SK-N-SH (cell line): ENCODE measurements around the gene ZNF511. TPM values are rescaled to one million over a fixed set of nuclear protein-coding genes. Genes with fewer than 3 reads are reported as not detected.

Source experiments
- CTCF ChIA-PET: fragments of 300-600, 350-600 bp; formaldehyde crosslinking; extraction: SDS; loops from one replicate; lab custom pipeline; 2021; lab: Yijun Ruan, JAX
- POLR2A ChIA-PET: fragments of 350-600 bp; sonication (Branson Sonifier 250); formaldehyde crosslinking; extraction: SDS; loops from one replicate; lab custom pipeline; 2020; ENCODE audit warnings: antibody characterized with exemption, inconsistent platforms; lab: Yijun Ruan, JAX
- DNase-seq: peaks from one replicate; pipeline ENCODE4 v3.0.0; 2012
- H2AFZ ChIP-seq: fragments of 200-600 bp; sonication (generic); 2 replicates; pipeline ENCODE4 v1.8.1; 2016; ENCODE audit warnings: antibody characterized with exemption, mild to moderate bottlenecking, low read depth
- H3F3A ChIP-seq: fragments of 200-600 bp; sonication (generic); replicated peaks from 2 replicates; pipeline ENCODE3; 2016; ENCODE audit warnings: antibody characterized with exemption, mild to moderate bottlenecking; ENCODE audit not compliant: insufficient read depth
- H3K27ac ChIP-seq, 2 experiments: fragments of 200-500 bp in 1 of 2; fragments of 200-600 bp in 1 of 2; sonication (Bioruptor generic) in 1 of 2; sonication (generic), shearing (Covaris generic) in 1 of 2; 2 replicates each; pipeline versions ENCODE4 v1.5.1 to v1.6.1; 2014 to 2016; ENCODE audit warnings: low read depth in 2 of 2, inconsistent platforms in 1 of 2, low read length in 1 of 2, mild to moderate bottlenecking in 1 of 2, mixed read lengths in 1 of 2
- H3K27me3 ChIP-seq: fragments of 200-600 bp; sonication (generic), shearing (Covaris generic); 2 replicates; pipeline ENCODE4 v1.6.1; 2016; ENCODE audit warnings: mixed run types; ENCODE audit not compliant: insufficient read depth
- H3K36me3 ChIP-seq, 2 experiments: fragments of 200-500 bp in 1 of 2; fragments of 200-600 bp in 1 of 2; sonication (Bioruptor generic) in 1 of 2; sonication (generic) in 1 of 2; replicated peaks in 1 of 2; 2 replicates each; pipeline versions ENCODE3 to v1.5.1; 2014 to 2016; ENCODE audit warnings: low read length in 1 of 2, mild to moderate bottlenecking in 1 of 2; ENCODE audit not compliant: insufficient read depth in 2 of 2, control insufficient read depth in 1 of 2
- H3K4me1 ChIP-seq, 2 experiments: fragments of 200-500 bp in 1 of 2; fragments of 200-600 bp in 1 of 2; sonication (Bioruptor generic) in 1 of 2; sonication (generic), shearing (Covaris generic) in 1 of 2; 2 replicates each; pipeline versions ENCODE4 v1.5.1 to v1.6.1; 2014 to 2016; ENCODE audit warnings: low read depth in 1 of 2, low read length in 1 of 2, mixed run types in 1 of 2; ENCODE audit not compliant: insufficient read depth in 2 of 2, control insufficient read depth in 1 of 2
- H3K4me2 ChIP-seq: fragments of 200-600 bp; sonication (generic), shearing (Covaris generic); 2 replicates; pipeline ENCODE4 v1.6.1; 2017; ENCODE audit warnings: mixed run types
- H3K4me3 ChIP-seq, 2 experiments: fragments of 200-500 bp in 1 of 2; fragments of 200-600 bp in 1 of 2; sonication (Bioruptor generic) in 1 of 2; sonication (generic), shearing (Covaris generic) in 1 of 2; 2 replicates each; pipeline versions ENCODE4 v1.5.1 to v1.8.1; 2014 to 2016; ENCODE audit warnings: low read depth in 2 of 2, inconsistent platforms in 1 of 2, low read length in 1 of 2, mild to moderate bottlenecking in 1 of 2, mixed read lengths in 1 of 2, moderate library complexity in 1 of 2
- H3K79me2 ChIP-seq: fragments of 200-600 bp; sonication (generic); 2 replicates; pipeline ENCODE4 v1.8.1; 2017; ENCODE audit warnings: mild to moderate bottlenecking; ENCODE audit not compliant: insufficient read depth
- H3K9ac ChIP-seq: fragments of 200-600 bp; sonication (generic); 2 replicates; pipeline ENCODE4 v1.6.1; 2017; ENCODE audit warnings: mixed run types
- H3K9me2 ChIP-seq: fragments of 200-600 bp; sonication (generic); 2 replicates; pipeline ENCODE4 v1.6.1; 2017; ENCODE audit warnings: mixed run types
- H3K9me3 ChIP-seq: fragments of 200-600 bp; sonication (generic); 2 replicates; pipeline ENCODE4 v1.6.1; 2017; ENCODE audit warnings: mixed run types, mild to moderate bottlenecking, moderate library complexity
- H4K20me1 ChIP-seq: fragments of 200-600 bp; sonication (generic); 2 replicates; pipeline ENCODE4 v1.6.1; 2017; ENCODE audit warnings: mild to moderate bottlenecking, mixed run types; ENCODE audit not compliant: insufficient read depth
- EZH2phosphoT487 ChIP-seq: fragments of 200-600 bp; sonication (generic); IDR thresholded peaks from 2 replicates; pipeline ENCODE4 v1.6.1; 2017; ENCODE audit warnings: low read depth, mixed run types, mild to moderate bottlenecking, antibody characterized with exemption, moderate library complexity, borderline replicate concordance
- FOSL2 ChIP-seq: IDR thresholded peaks from 2 replicates; pipeline ENCODE4 v1.4.0; 2012; ENCODE audit warnings: low read depth, mild to moderate bottlenecking, moderate library complexity, borderline replicate concordance
- FOXJ3 ChIP-seq: sonication (generic); formaldehyde crosslinking; IDR thresholded peaks from 2 replicates; pipeline ENCODE4 v1.5.1; 2020; ENCODE audit warnings: mild to moderate bottlenecking, missing genetic modification reagents
- FOXM1 ChIP-seq: IDR thresholded peaks from 2 replicates; pipeline ENCODE4 v1.4.0; 2012; ENCODE audit warnings: low read depth, mild to moderate bottlenecking
- GABPA ChIP-seq: IDR thresholded peaks from 2 replicates; pipeline ENCODE4 v1.4.0; 2012; ENCODE audit warnings: low read depth, mild to moderate bottlenecking
- JUND ChIP-seq: IDR thresholded peaks from 2 replicates; pipeline ENCODE4 v1.4.0; 2012
- MEF2A ChIP-seq: IDR thresholded peaks from 2 replicates; pipeline ENCODE4 v1.4.0; 2012; ENCODE audit warnings: low read depth, borderline replicate concordance
- MXI1 ChIP-seq: IDR thresholded peaks from 2 replicates; pipeline ENCODE4 v1.6.1; 2012; ENCODE audit warnings: mild to moderate bottlenecking, low read depth, low read length, improper control_type of control experiment
- NRF1 ChIP-seq: IDR thresholded peaks from 2 replicates; pipeline ENCODE4 v1.6.1; 2012; ENCODE audit warnings: low read depth, mild to moderate bottlenecking, low read length
- POLR2AphosphoS5 ChIP-seq: IDR thresholded peaks from 2 replicates; pipeline ENCODE4 v1.6.1; 2012; ENCODE audit warnings: low read depth, low read length
- RAD21 ChIP-seq: IDR thresholded peaks from 2 replicates; pipeline ENCODE4 v1.6.1; 2012; ENCODE audit warnings: mild to moderate bottlenecking, low read length
- REST ChIP-seq: IDR thresholded peaks from 2 replicates; pipeline ENCODE4 v1.6.1; 2012; ENCODE audit warnings: mild to moderate bottlenecking, low read depth, low read length, moderate library complexity
- RFX5 ChIP-seq: IDR thresholded peaks from 2 replicates; pipeline ENCODE4 v1.6.1; 2012; ENCODE audit warnings: mild to moderate bottlenecking, improper control_type of control experiment, low read length
- RXRA ChIP-seq: IDR thresholded peaks from 2 replicates; pipeline ENCODE4 v1.4.0; 2012; ENCODE audit warnings: low read depth, mild to moderate bottlenecking, borderline replicate concordance
- SIN3A ChIP-seq: IDR thresholded peaks from 2 replicates; pipeline ENCODE4 v1.6.1; 2012; ENCODE audit warnings: low read depth, mild to moderate bottlenecking, low read length, moderate library complexity, borderline replicate concordance
- TEAD4 ChIP-seq: IDR thresholded peaks from 2 replicates; pipeline ENCODE4 v1.4.0; 2012; ENCODE audit warnings: mild to moderate bottlenecking, borderline replicate concordance; ENCODE audit not compliant: insufficient read depth
- WGBS: methylation state at CpG from one replicate; pipeline ENCODE4 v1.1.6; 2017; ENCODE audit warnings: low lambda C conversion rate; 5-methylcytosine and 5-hydroxymethylcytosine counted together
- polyA plus RNA-seq, 3 experiments: library from polyadenylated mRNA; depleted of rRNA; stranded (reverse); fragments of >200 nt; gene quantifications; 2 replicates each; pipeline ENCODE4 v1.2.3, GENCODE V29; 2012
- TF ChIP-seq, protein P1 (sequence below): IDR thresholded peaks from 2 replicates; pipeline ENCODE4 v1.4.0; 2012; ENCODE audit warnings: low read depth
- TF ChIP-seq, protein P2 (sequence below): IDR thresholded peaks from 2 replicates; pipeline ENCODE4; 2012

ZNF511 gene
- polyA plus RNA-seq, 1 of the 3 experiments (the other 2 are of a cell fraction) = 62.3 TPM

GRCh38 chr10:133303206-133303605, 5.5 kb upstream of the ZNF511 start:
- Histone ChIP-seq H3K27me3 (no peaks in the 10 kb centered on the region), H3K79me2 (peaks cover 66% of the 10 kb centered on the region), H3F3A (peaks cover 6% of the 10 kb centered on the region), H3K27ac (no peak overlapping the region), H4K20me1 (peaks cover 57% of the 10 kb centered on the region), H3K4me1 (peaks cover 8 to 9% of the 10 kb centered on the region in 2 experiments; a peak in 2 of 4 replicates), H3K4me2 (no peak overlapping the region), H3K9ac (no peak overlapping the region), H3K9me2 (no peaks in the 10 kb centered on the region), H3K4me3 (no peak overlapping the region), H3K36me3 (peaks cover 15 to 28% of the 10 kb centered on the region in 2 experiments), H2AFZ (no peak overlapping the region), H3K9me3 (no peaks in the 10 kb centered on the region)
- WGBS = 94% methylated on average over 3 of the region's 10 CpGs
- POLR2A ChIA-PET = no interaction called here
- no peak for TF ChIP-seq EZH2phosphoT487
- TF ChIP-seq RXRA = no peak
- TF ChIP-seq FOSL2 = no peak
- no peak for TF ChIP-seq RAD21
- TF ChIP-seq FOXM1 = no peak
- TF ChIP-seq, protein P1, sequence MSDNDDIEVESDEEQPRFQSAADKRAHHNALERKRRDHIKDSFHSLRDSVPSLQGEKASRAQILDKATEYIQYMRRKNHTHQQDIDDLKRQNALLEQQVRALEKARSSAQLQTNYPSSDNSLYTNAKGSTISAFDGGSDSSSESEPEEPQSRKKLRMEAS = no peak
- TF ChIP-seq JUND = no peak
- TF ChIP-seq POLR2AphosphoS5 = no peak
- TF ChIP-seq MEF2A = no peak
- TF ChIP-seq, protein P2, sequence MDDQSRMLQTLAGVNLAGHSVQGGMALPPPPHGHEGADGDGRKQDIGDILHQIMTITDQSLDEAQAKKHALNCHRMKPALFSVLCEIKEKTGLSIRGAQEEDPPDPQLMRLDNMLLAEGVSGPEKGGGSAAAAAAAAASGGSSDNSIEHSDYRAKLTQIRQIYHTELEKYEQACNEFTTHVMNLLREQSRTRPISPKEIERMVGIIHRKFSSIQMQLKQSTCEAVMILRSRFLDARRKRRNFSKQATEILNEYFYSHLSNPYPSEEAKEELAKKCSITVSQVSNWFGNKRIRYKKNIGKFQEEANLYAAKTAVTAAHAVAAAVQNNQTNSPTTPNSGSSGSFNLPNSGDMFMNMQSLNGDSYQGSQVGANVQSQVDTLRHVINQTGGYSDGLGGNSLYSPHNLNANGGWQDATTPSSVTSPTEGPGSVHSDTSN = no peak
- no peak for TF ChIP-seq TEAD4
- TF ChIP-seq GABPA = no peak
- TF ChIP-seq REST = no peak
- no peak for TF ChIP-seq SIN3A
- TF ChIP-seq MXI1 = no peak
- no peak for TF ChIP-seq RFX5
- no peak for TF ChIP-seq NRF1
- no peak for TF ChIP-seq FOXJ3 (CRISPR knock-in tag)
- CTCF ChIA-PET = interaction anchor here (0.6 to 1.0 kb wide), 3 partner anchors 11 to 649 kb away, joined by 3 to 4 read pairs (median 4); no protein-coding TSS in a partner anchor
- no peak for DNase-seq
